ENCODE results near the gene SLC15A4.

The SLC15A4 gene

GRCh38 chr12:128823916-128824839 lies at the start of gene SLC15A4:
Gene SLC15A4 (minus strand): TSS chr12:128823958. CDS start chr12:128823943, 15 bp downstream.
- H3K4me3 ChIP-seq (ENCODE audit: low read depth, low read length), result peak within 1 kb of the TSS; percentile 84
- peaks cover 14% of the 10 kb centered on the region for H3K4me1 ChIP-seq (ENCODE audit: control insufficient read depth, insufficient read depth, low read length)
- H3K9ac ChIP-seq (ENCODE audit: low read depth, low read length), result peak within 1 kb of the TSS; percentile 97

GRCh38 chr12:128872303-128872702 lies 48.5 kb upstream of the SLC15A4 start:
- Histone ChIP-seq H3K4me3 (ENCODE audit: low read depth, low read length) (no peak overlapping the region), H3K36me3 (ENCODE audit: control insufficient read depth, insufficient read depth, low read length) (no peaks in the 10 kb centered on the region), H3K9me3 (ENCODE audit: control insufficient read depth, insufficient read depth, low read length) (no peaks in the 10 kb centered on the region), H3K4me1 (ENCODE audit: control insufficient read depth, insufficient read depth, low read length) (no peaks in the 10 kb centered on the region), H3K9ac (ENCODE audit: low read depth, low read length) (no peak overlapping the region), H3K27me3 (ENCODE audit: control insufficient read depth, insufficient read depth, low read length) (no peaks in the 10 kb centered on the region)

More at GRCh38 chr12:128823916-128824839, at the start of gene SLC15A4:
- Histone ChIP-seq H3K9me3 (ENCODE audit: control insufficient read depth, insufficient read depth, low read length) (no peaks in the 10 kb centered on the region), H3K27me3 (ENCODE audit: control insufficient read depth, insufficient read depth, low read length) (no peaks in the 10 kb centered on the region), H3K36me3 (ENCODE audit: control insufficient read depth, insufficient read depth, low read length) (peaks cover 3% of the 10 kb centered on the region)

GRCh38 chr12:128871516-128871892 lies 47.7 kb upstream of the SLC15A4 start:
- H3K9me3 ChIP-seq (ENCODE audit: control insufficient read depth, insufficient read depth, low read length), result no peaks in the 10 kb centered on the region
- H3K4me1 ChIP-seq (ENCODE audit: control insufficient read depth, insufficient read depth, low read length), result no peaks in the 10 kb centered on the region
- no peak overlapping the region for H3K4me3 ChIP-seq (ENCODE audit: low read depth, low read length)
- no peaks in the 10 kb centered on the region for H3K36me3 ChIP-seq (ENCODE audit: control insufficient read depth, insufficient read depth, low read length)
- no peak overlapping the region for H3K9ac ChIP-seq (ENCODE audit: low read depth, low read length)
- H3K27me3 ChIP-seq (ENCODE audit: control insufficient read depth, insufficient read depth, low read length), result no peaks in the 10 kb centered on the region

DNA sequence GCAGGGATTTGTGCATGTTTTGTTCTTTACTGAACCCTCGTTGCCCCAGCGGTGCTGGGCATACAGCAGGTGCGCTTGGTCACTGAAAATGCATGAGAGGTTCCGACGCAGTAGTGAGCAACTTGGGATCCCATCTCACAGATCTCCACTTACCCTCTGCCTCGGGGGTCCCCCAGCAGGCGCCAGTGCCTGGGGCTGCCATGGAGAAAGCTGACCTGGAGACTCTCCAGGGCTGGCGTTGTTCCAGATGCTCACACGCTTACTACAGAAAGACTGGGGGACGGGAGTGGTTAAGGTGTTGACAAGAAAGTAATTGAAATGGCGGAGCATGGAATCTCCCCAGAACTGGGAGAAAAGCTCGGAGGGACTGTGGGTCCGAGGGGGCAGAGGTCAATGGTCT lies 43.7 kb upstream of the SLC15A4 start:
- H3K36me3 ChIP-seq (ENCODE audit: control insufficient read depth, insufficient read depth, low read length), result no peaks in the 10 kb centered on the region
- H3K27me3 ChIP-seq (ENCODE audit: control insufficient read depth, insufficient read depth, low read length), result no peaks in the 10 kb centered on the region
- H3K9me3 ChIP-seq (ENCODE audit: control insufficient read depth, insufficient read depth, low read length), result no peaks in the 10 kb centered on the region
- H3K4me3 ChIP-seq (ENCODE audit: low read depth, low read length), result no peak overlapping the region
- H3K9ac ChIP-seq (ENCODE audit: low read depth, low read length), result no peak overlapping the region
- no peaks in the 10 kb centered on the region for H3K4me1 ChIP-seq (ENCODE audit: control insufficient read depth, insufficient read depth, low read length)

GRCh38 chr12:128864516-128865186 lies 40.9 kb upstream of the SLC15A4 start:
- H3K9ac ChIP-seq (ENCODE audit: low read depth, low read length), result no peak overlapping the region
- H3K4me1 ChIP-seq (ENCODE audit: control insufficient read depth, insufficient read depth, low read length), result no peaks in the 10 kb centered on the region
- H3K27me3 ChIP-seq (ENCODE audit: control insufficient read depth, insufficient read depth, low read length), result no peaks in the 10 kb centered on the region
- no peak overlapping the region for H3K4me3 ChIP-seq (ENCODE audit: low read depth, low read length)
- H3K36me3 ChIP-seq (ENCODE audit: control insufficient read depth, insufficient read depth, low read length), result no peaks in the 10 kb centered on the region
- H3K9me3 ChIP-seq (ENCODE audit: control insufficient read depth, insufficient read depth, low read length), result no peaks in the 10 kb centered on the region

GRCh38 chr12:128863957-128864356 lies 40.2 kb upstream of the SLC15A4 start:
- no peaks in the 10 kb centered on the region for H3K27me3 ChIP-seq (ENCODE audit: control insufficient read depth, insufficient read depth, low read length)
- no peak overlapping the region for H3K9ac ChIP-seq (ENCODE audit: low read depth, low read length)
- H3K9me3 ChIP-seq (ENCODE audit: control insufficient read depth, insufficient read depth, low read length), result no peaks in the 10 kb centered on the region
- H3K36me3 ChIP-seq (ENCODE audit: control insufficient read depth, insufficient read depth, low read length), result no peaks in the 10 kb centered on the region
- H3K4me3 ChIP-seq (ENCODE audit: low read depth, low read length), result no peak overlapping the region
- no peaks in the 10 kb centered on the region for H3K4me1 ChIP-seq (ENCODE audit: control insufficient read depth, insufficient read depth, low read length)

DNA sequence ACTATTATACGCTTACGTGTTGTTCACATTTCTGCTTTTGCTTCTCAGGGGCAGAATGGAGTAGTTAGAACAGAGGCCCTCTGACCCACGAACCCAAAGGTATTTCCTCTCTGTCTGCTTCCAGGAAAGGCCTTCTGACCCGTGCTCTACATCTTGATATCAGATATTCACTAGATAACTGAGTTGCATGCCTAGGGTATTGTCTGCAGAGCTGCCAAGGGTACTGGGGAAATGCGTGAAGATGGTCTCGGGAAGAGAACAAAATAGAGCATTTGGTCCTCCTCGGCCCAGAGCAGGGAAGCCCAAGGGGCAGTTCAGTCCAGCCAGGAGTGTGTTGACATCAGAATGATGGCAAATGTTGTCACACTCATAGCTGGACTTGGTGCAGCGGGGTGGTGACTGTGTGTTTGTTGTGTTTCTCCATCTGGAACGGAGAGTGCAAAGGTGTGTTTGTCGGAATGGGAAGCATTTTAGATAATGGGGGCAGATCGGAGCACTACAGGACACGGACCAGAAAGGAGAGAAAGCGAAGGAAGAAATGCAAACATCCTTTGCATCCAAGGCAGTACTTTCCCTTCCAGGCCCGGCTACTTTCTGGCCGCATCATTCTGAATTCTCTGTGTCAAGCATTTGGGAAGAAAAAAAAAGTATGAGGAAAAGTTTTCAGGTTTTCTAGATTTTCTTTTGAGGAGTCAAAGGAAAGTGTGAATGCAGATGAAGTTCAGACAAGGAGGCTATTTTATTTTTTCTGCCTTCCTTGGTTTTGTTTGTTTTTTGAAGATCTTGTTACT lies 37.7 kb upstream of the SLC15A4 start:
- H3K36me3 ChIP-seq (ENCODE audit: control insufficient read depth, insufficient read depth, low read length), result no peaks in the 10 kb centered on the region
- no peak overlapping the region for H3K9ac ChIP-seq (ENCODE audit: low read depth, low read length)
- H3K9me3 ChIP-seq (ENCODE audit: control insufficient read depth, insufficient read depth, low read length), result no peaks in the 10 kb centered on the region
- H3K27me3 ChIP-seq (ENCODE audit: control insufficient read depth, insufficient read depth, low read length), result no peaks in the 10 kb centered on the region
- no peak overlapping the region for H3K4me3 ChIP-seq (ENCODE audit: low read depth, low read length)
- no peaks in the 10 kb centered on the region for H3K4me1 ChIP-seq (ENCODE audit: control insufficient read depth, insufficient read depth, low read length)

DNA sequence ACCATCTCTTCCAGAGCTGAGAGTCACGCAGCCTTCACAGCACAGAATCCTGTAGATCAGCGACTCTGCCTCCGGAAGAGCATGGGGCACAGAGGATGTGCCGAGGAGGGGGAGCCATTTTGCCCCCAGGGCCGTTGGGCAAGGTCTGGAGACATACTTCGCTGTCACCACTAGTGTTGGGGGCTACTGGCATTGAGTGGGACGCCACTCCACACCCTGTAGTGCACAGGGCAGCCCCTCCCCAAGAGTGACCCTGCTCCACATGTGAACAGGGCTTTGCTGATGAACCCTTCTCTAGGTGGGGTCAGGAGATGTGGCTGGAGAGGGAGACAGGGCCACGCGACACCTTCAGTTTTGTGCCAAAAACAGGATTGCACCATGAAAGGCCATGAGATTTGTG lies 35.6 kb upstream of the SLC15A4 start:
- Histone ChIP-seq H3K36me3 (ENCODE audit: control insufficient read depth, insufficient read depth, low read length) (no peaks in the 10 kb centered on the region), H3K4me3 (ENCODE audit: low read depth, low read length) (no peak overlapping the region), H3K9me3 (ENCODE audit: control insufficient read depth, insufficient read depth, low read length) (no peaks in the 10 kb centered on the region), H3K27me3 (ENCODE audit: control insufficient read depth, insufficient read depth, low read length) (no peaks in the 10 kb centered on the region), H3K4me1 (ENCODE audit: control insufficient read depth, insufficient read depth, low read length) (no peaks in the 10 kb centered on the region), H3K9ac (ENCODE audit: low read depth, low read length) (no peak overlapping the region)

DNA sequence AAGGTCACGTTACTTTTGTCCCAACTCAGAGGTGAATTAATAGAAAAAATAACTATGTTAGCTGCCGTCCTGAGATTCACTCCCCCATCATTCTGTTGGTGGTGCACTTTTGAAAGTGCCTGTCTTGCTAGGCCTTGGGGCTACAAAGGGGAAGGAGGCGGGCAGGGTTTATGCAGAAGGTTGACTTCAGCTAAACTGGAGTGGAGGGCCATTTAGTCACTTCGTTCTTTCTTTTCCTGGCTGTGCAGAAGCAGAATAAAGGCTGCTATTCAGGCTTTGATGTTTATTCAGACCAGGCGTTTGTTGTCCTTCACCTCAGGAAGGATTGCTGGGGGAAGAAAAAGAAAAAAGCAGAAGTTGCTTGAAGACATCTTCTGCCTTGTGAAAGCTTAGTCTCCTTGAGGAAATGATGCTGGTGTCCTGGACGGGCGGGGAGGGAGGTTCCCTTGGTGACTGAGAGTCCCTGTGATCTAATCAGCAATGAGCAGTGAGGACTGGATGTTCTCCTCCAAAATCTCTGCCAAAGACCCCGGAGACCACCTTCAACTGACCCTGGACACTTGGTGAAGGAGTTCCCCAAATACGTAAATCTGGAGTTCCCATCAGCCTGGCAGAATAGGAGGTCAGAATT lies 33.5 kb upstream of the SLC15A4 start:
- Histone ChIP-seq H3K36me3 (ENCODE audit: control insufficient read depth, insufficient read depth, low read length) (no peaks in the 10 kb centered on the region), H3K9me3 (ENCODE audit: control insufficient read depth, insufficient read depth, low read length) (no peaks in the 10 kb centered on the region), H3K9ac (ENCODE audit: low read depth, low read length) (no peak overlapping the region), H3K4me3 (ENCODE audit: low read depth, low read length) (no peak overlapping the region), H3K27me3 (ENCODE audit: control insufficient read depth, insufficient read depth, low read length) (peaks cover 9% of the 10 kb centered on the region), H3K4me1 (ENCODE audit: control insufficient read depth, insufficient read depth, low read length) (no peaks in the 10 kb centered on the region)

- H3K9me3 ChIP-seq (ENCODE audit: control insufficient read depth, insufficient read depth, low read length), result no peaks in the 10 kb centered on the region
- no peaks in the 10 kb centered on the region for H3K4me1 ChIP-seq (ENCODE audit: control insufficient read depth, insufficient read depth, low read length)
- peaks cover 12% of the 10 kb centered on the region for H3K27me3 ChIP-seq (ENCODE audit: control insufficient read depth, insufficient read depth, low read length)
- no peak overlapping the region for H3K4me3 ChIP-seq (ENCODE audit: low read depth, low read length)
- H3K36me3 ChIP-seq (ENCODE audit: control insufficient read depth, insufficient read depth, low read length), result no peaks in the 10 kb centered on the region
- no peak overlapping the region for H3K9ac ChIP-seq (ENCODE audit: low read depth, low read length)
These were observed 33.0 kb upstream of the SLC15A4 start for GRCh38 chr12:128856791-128857078.

DNA sequence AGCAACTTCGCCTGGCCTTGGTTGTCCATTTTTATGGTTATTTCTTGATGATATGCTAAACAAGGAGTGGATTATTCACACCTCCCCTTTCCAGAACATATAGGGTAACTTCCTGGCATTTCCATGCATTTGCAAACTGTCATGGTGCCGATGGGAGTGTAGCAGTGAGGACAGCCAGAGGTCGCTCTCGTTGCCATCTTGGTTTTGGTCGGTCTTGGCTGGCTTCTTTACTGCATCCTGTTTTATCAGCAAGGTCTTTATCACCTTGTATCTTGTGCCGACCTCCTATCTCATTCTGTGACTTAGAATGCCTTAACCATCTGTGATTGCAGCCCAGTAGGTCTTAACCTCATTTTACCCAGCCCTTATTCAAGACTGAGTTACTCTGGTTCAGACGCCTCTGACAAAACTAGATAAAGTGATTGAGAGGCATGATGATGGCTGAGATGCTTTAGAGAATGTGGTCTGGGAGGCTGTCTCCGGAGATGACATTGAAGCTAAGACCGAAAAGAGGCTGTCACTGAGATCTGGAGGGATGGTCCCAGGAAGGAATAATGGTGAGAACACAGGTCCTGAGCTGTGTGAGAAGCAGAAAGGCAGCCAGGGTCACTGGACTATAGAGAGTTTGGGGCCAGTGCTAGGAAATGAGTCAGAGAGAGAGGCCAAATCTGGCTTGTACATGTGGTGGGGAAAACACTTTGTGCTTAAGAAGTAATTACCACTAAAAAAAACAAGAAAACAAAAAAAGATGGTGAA lies 32.5 kb upstream of the SLC15A4 start:
- H3K27me3 ChIP-seq (ENCODE audit: control insufficient read depth, insufficient read depth, low read length), result peaks cover 12% of the 10 kb centered on the region
- H3K9ac ChIP-seq (ENCODE audit: low read depth, low read length), result no peak overlapping the region
- no peak overlapping the region for H3K4me3 ChIP-seq (ENCODE audit: low read depth, low read length)
- no peaks in the 10 kb centered on the region for H3K9me3 ChIP-seq (ENCODE audit: control insufficient read depth, insufficient read depth, low read length)
- no peaks in the 10 kb centered on the region for H3K4me1 ChIP-seq (ENCODE audit: control insufficient read depth, insufficient read depth, low read length)
- H3K36me3 ChIP-seq (ENCODE audit: control insufficient read depth, insufficient read depth, low read length), result no peaks in the 10 kb centered on the region
